ENCODE data around the gene KLHDC10.

DNA sequence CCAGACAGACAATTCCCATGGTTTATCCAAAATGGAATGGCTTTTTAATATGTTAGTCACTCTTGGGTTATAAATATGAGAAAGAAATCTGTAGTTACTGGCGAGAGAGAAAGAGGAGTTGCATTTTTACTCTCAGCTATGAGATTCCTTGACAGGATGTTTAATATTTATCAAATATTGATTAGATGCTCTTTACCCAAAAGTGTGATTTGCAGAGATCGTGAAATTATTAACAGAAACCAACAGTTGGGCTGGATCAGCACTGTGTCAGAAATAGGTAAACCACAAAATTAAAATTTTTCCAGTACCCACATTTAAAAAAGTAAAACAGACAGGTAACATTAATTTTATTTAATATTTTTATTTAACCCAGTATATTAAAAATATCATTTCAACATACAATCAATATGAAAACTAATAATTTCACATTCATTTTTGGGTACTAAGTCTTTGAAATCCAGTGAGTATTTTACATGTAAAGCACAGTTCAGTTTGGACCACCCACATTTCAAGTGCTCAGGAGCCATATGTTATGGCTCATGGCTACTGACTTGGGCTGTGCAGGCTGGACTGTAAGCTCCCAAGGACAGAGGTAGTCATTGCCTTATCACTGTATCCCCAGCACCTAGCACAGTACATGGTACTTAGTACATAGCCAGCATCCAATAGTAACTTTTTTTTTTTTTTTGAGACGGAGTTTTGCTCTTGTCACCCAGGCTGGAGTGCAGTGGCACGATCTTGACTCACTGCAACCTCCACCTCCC, 42.5 kb downstream of the KLHDC10 start:
- TF ChIP-seq, protein P1, sequence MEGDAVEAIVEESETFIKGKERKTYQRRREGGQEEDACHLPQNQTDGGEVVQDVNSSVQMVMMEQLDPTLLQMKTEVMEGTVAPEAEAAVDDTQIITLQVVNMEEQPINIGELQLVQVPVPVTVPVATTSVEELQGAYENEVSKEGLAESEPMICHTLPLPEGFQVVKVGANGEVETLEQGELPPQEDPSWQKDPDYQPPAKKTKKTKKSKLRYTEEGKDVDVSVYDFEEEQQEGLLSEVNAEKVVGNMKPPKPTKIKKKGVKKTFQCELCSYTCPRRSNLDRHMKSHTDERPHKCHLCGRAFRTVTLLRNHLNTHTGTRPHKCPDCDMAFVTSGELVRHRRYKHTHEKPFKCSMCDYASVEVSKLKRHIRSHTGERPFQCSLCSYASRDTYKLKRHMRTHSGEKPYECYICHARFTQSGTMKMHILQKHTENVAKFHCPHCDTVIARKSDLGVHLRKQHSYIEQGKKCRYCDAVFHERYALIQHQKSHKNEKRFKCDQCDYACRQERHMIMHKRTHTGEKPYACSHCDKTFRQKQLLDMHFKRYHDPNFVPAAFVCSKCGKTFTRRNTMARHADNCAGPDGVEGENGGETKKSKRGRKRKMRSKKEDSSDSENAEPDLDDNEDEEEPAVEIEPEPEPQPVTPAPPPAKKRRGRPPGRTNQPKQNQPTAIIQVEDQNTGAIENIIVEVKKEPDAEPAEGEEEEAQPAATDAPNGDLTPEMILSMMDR (conservative IDR thresholded peaks at IDR 0.05), result no peak
- no peak for TF ChIP-seq EZH2 (IDR thresholded peaks at IDR 0.05; ENCODE audit: low read depth)
